GM12878 (cell line): ENCODE results near the gene CD276. TPM values are rescaled to one million over a fixed set of nuclear protein-coding genes. Genes with fewer than 3 reads are reported as not detected.

Experiments used
- ATAC-seq: fragments of 200-7000 bp; cut with Tn5 transposase; 3 replicates; pipeline ENCODE4 v1.9.1; 2020; ENCODE audit warnings: mild to moderate bottlenecking, moderate library complexity
- BruUV-seq: library from RNA; stranded (reverse); fragments of 400-500 nt; replicated peaks from 2 replicates; lab custom pipeline; 2021; lab: Mats Ljungman, UMichigan
- CTCF ChIA-PET: fragments of 300-600 bp; sonication (Branson Sonifier 250); formaldehyde crosslinking; extraction: SDS; loops from one replicate; lab custom pipeline; 2021; ENCODE audit warnings: inconsistent platforms; lab: Yijun Ruan, JAX
- POLR2A ChIA-PET: fragments of 350-600 bp; formaldehyde crosslinking; extraction: SDS; loops from one replicate; lab custom pipeline; 2021; ENCODE audit warnings: inconsistent platforms; lab: Charles Lee
- RAD21 ChIA-PET: fragments of 300-600 bp; sonication (Branson Sonifier 250); formaldehyde crosslinking; loops from one replicate; lab custom pipeline; 2023; ENCODE audit warnings: antibody characterized with exemption; ENCODE audit not compliant: unreplicated experiment; lab: Charles Lee
- SMC1A ChIA-PET: fragments of 300-600 bp; sonication (Branson Sonifier 250); formaldehyde crosslinking; loops from one replicate; lab custom pipeline; 2023; ENCODE audit not compliant: unreplicated experiment, uncharacterized antibody; lab: Charles Lee
- DNase-seq: peaks from one replicate; pipeline ENCODE4 v3.0.0-alpha.2; 2011; ENCODE audit warnings: low read depth, low spot score
- FAIRE-seq: peaks from 3 replicates; lab custom pipeline; 2011; peaks lifted over from hg19 to GRCh38; lab: Jason Lieb, UNC
- H2AFZ ChIP-seq: 2 replicates; pipeline ENCODE4 v1.6.0; 2011; ENCODE audit warnings: low read depth, low read length, control low read depth; ENCODE audit not compliant: control insufficient read depth
- H3K27ac ChIP-seq: 2 replicates; pipeline ENCODE4 v1.5.1; 2011; ENCODE audit warnings: control low read depth; ENCODE audit not compliant: control insufficient read depth, insufficient read depth
- H3K27me3 ChIP-seq, 2 experiments: replicated peaks in 1 of 2; 2 replicates each; pipeline versions ENCODE4 v1.6.0 to v1.6.1; 2011; ENCODE audit warnings: low read length in 1 of 2; ENCODE audit not compliant: control insufficient read depth in 2 of 2, insufficient read depth in 2 of 2
- H3K36me3 ChIP-seq, 2 experiments: 2 replicates each; pipeline ENCODE4 v1.5.1; 2011; ENCODE audit warnings: low read length in 1 of 2; ENCODE audit not compliant: control insufficient read depth in 2 of 2, insufficient read depth in 2 of 2
- H3K4me1 ChIP-seq: 2 replicates; pipeline ENCODE4 v1.6.1; 2011; ENCODE audit warnings: mild to moderate bottlenecking, low read length, moderate library complexity, mixed read lengths; ENCODE audit not compliant: control insufficient read depth, insufficient read depth
- H3K4me2 ChIP-seq: 2 replicates; pipeline ENCODE4 v1.6.0; 2011; ENCODE audit warnings: control low read depth; ENCODE audit not compliant: control insufficient read depth, insufficient read depth
- H3K4me3 ChIP-seq: fragments of 200-600 bp; sonication (generic); 2 replicates; pipeline ENCODE4 v1.5.1; 2016
- H3K79me2 ChIP-seq: 2 replicates; pipeline ENCODE4 v1.6.0; 2011; ENCODE audit warnings: low read length; ENCODE audit not compliant: control insufficient read depth, insufficient read depth
- H3K9ac ChIP-seq: 2 replicates; pipeline ENCODE4 v1.8.0; 2011; ENCODE audit warnings: low read length, control low read depth, mixed read lengths; ENCODE audit not compliant: control insufficient read depth, insufficient read depth
- H3K9me3 ChIP-seq: replicated peaks from 3 replicates; pipeline ENCODE4 v1.5.1; 2011; ENCODE audit warnings: mild to moderate bottlenecking, low read length; ENCODE audit not compliant: control insufficient read depth, insufficient read depth
- H4K20me1 ChIP-seq: 2 replicates; pipeline ENCODE4 v1.6.0; 2011; ENCODE audit not compliant: control insufficient read depth, insufficient read depth
- ETV6 ChIP-seq, 2 experiments: fragments of 450-650 bp in 1 of 2; IDR thresholded peaks in 1 of 2; conservative IDR thresholded peaks in 1 of 2; 2 replicates each; pipeline ENCODE4 v1.6.1; 2014; ENCODE audit warnings: antibody characterized with exemption in 1 of 2, borderline replicate concordance in 1 of 2, low read depth in 1 of 2, mild to moderate bottlenecking in 1 of 2, moderate library complexity in 1 of 2
- HDAC6 ChIP-seq: fragments of 200-600 bp; sonication (generic); IDR thresholded peaks from one replicate; pipeline ENCODE4 v1.8.0; 2017; ENCODE audit warnings: antibody characterized with exemption; ENCODE audit not compliant: unreplicated experiment
- MEF2A ChIP-seq: IDR thresholded peaks from 2 replicates; pipeline ENCODE4 v1.6.1; 2011; ENCODE audit warnings: low read depth, mild to moderate bottlenecking, low read length, moderate library complexity; ENCODE audit not compliant: insufficient read depth
- MXI1 ChIP-seq: fragments of 150-350 bp; IDR thresholded peaks from 2 replicates; pipeline ENCODE4 v1.6.1; 2011; ENCODE audit warnings: low read depth, mild to moderate bottlenecking, inconsistent platforms, low read length, improper control_type of control experiment
- NKRF ChIP-seq: fragments of 450-650 bp; conservative IDR thresholded peaks from 2 replicates; pipeline ENCODE4 v1.6.1; 2017; ENCODE audit warnings: mild to moderate bottlenecking, moderate library complexity
- RAD21 ChIP-seq: IDR thresholded peaks from 2 replicates; pipeline ENCODE4 v1.6.1; 2011; ENCODE audit warnings: mild to moderate bottlenecking, low read depth, low read length, moderate library complexity; ENCODE audit not compliant: insufficient read depth
- SMAD1 ChIP-seq: fragments of 450-650 bp; IDR thresholded peaks from 2 replicates; pipeline ENCODE4 v1.6.1; 2018; ENCODE audit warnings: mild to moderate bottlenecking, low read depth; ENCODE audit not compliant: partially characterized antibody
- SMC3 ChIP-seq: IDR thresholded peaks from 2 replicates; pipeline ENCODE4 v1.6.1; 2011; ENCODE audit warnings: low read length, improper control_type of control experiment, borderline replicate concordance
- TARDBP ChIP-seq: IDR thresholded peaks from 2 replicates; pipeline ENCODE4 v1.6.1; 2016; ENCODE audit warnings: borderline replicate concordance
- YBX1 ChIP-seq: fragments of 450-650 bp; IDR thresholded peaks from 2 replicates; pipeline ENCODE4 v1.6.1; 2016; ENCODE audit warnings: antibody characterized with exemption
- ZNF207 ChIP-seq: fragments of 450-650 bp; IDR thresholded peaks from 2 replicates; pipeline ENCODE4 v1.6.1; 2014; ENCODE audit warnings: antibody characterized with exemption, mild to moderate bottlenecking, borderline replicate concordance
- WGBS: methylation state at CpG from one replicate; pipeline ENCODE4 v1.1.6; 2016; ENCODE audit warnings: low lambda C conversion rate; ENCODE audit not compliant: insufficient replicate concordance, insufficient coverage; ENCODE audit errors: missing lambda C conversion rate; 5-methylcytosine and 5-hydroxymethylcytosine counted together
- in situ Hi-C: fragments of 300-500 bp; cut with MboI; formaldehyde crosslinking; loops from 9 replicates; pipeline ENCODE4 v1.14.3; 2018; ENCODE audit warnings: mixed read lengths
- intact Hi-C: fragments of 100-400 bp; cut with micrococcal nuclease; formaldehyde crosslinking; loops from one replicate; pipeline ENCODE4 v1.14.2; 2022; ENCODE audit not compliant: unreplicated experiment
- polyA plus RNA-seq, 11 experiments: library from polyadenylated mRNA; depleted of rRNA in 4 of 11; unstranded in 6 of 11; stranded (reverse) in 5 of 11; fragments of >200 nt; fragmentation: Nextera tagmentation in 4 of 11; fragmentation: Illumina TruSeq in 1 of 11; extraction: Ambion mirVana in 4 of 11; extraction: Trizol in 1 of 11; gene quantifications; 1 replicate in 1 of 11; 2 replicates in 10 of 11; pipeline versions ENCODE4 v1.2.1 to v1.2.3, GENCODE V29; 2011 to 2016; ENCODE audit warnings: inconsistent platforms in 2 of 11, missing spikeins in 2 of 11, low read depth in 1 of 11
- total RNA-seq, 4 experiments: library from RNA; depleted of rRNA in 3 of 4; stranded (reverse); fragments of >200 nt in 3 of 4; fragmentation: Illumina TruSeq in 1 of 4; extraction: Trizol in 1 of 4; gene quantifications; 2 replicates each; pipeline versions ENCODE4 v1.2.1 to v1.2.3, GENCODE V29; 2013 to 2021
- TF ChIP-seq, protein P1 (sequence below): fragments of 450-650 bp; IDR thresholded peaks from 2 replicates; pipeline ENCODE4 v1.6.1; 2014; ENCODE audit warnings: mild to moderate bottlenecking

The CD276 gene
- total and polyA plus RNA-seq, 10 of the 15 experiments (the other 5 are each of a cell fraction or from before 2014, with no cell fraction given): 0.11 to 3.0 (median 1.2) TPM

GRCh38 chr15:73718694-73719093 is 34.5 kb downstream of the CD276 start:
- ChIA-PET SMC1A (no interaction called here), POLR2A (no interaction called here), RAD21 (no interaction called here), CTCF (interaction anchor here (0.9 to 1.7 kb wide), 3 partner anchors 10 to 19 kb away, joined by 3 to 5 read pairs (median 5); no protein-coding TSS in a partner anchor)
- Histone ChIP-seq H3K9me3 (no peaks in the 10 kb centered on the region), H3K36me3 (no peaks in the 10 kb centered on the region), H2AFZ (no peak overlapping the region), H3K27me3 (peaks cover 3 to 4% of the 10 kb centered on the region in 2 experiments; a peak in 3 of 4 replicates), H3K4me2 (no peak overlapping the region), H3K9ac (no peak overlapping the region), H3K79me2 (no peaks in the 10 kb centered on the region), H3K4me3 (no peak overlapping the region), H4K20me1 (no peaks in the 10 kb centered on the region; the same call in 1 of the 2 replicates), H3K27ac (no peak overlapping the region), H3K4me1 (no peaks in the 10 kb centered on the region)
- DNase-seq (no peak), FAIRE-seq (no peak), ATAC-seq (no peak)
- WGBS: 20% methylated on average over 4 of the region's 4 CpGs
- in situ Hi-C loops: no loop called here
- no peak for TF ChIP-seq MXI1
- no peak for TF ChIP-seq RAD21
- TF ChIP-seq MEF2A: no peak
- no peak for TF ChIP-seq NKRF
- TF ChIP-seq ZNF207: no peak
- TF ChIP-seq ETV6 (conservative IDR thresholded peaks at IDR 0.05 in 1 of 2, IDR thresholded peaks at IDR 0.05 in 1 of 2; ENCODE audit: borderline replicate concordance in 1 of 2, low read depth in 1 of 2): no peak
- no peak for TF ChIP-seq TARDBP
- no peak for TF ChIP-seq SMAD1
- TF ChIP-seq SMC3: no peak
- TF ChIP-seq YBX1: no peak
- TF ChIP-seq, protein P1, sequence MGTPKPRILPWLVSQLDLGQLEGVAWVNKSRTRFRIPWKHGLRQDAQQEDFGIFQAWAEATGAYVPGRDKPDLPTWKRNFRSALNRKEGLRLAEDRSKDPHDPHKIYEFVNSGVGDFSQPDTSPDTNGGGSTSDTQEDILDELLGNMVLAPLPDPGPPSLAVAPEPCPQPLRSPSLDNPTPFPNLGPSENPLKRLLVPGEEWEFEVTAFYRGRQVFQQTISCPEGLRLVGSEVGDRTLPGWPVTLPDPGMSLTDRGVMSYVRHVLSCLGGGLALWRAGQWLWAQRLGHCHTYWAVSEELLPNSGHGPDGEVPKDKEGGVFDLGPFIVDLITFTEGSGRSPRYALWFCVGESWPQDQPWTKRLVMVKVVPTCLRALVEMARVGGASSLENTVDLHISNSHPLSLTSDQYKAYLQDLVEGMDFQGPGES: no peak
- no peak for TF ChIP-seq HDAC6
- intact Hi-C loops: no loop called here
- no TSS peak for BruUV-seq
